Activated CD4-positive, alpha-beta T cell treated with anti-CD3 and anti-CD28 coated beads, Interleukin-2, Interleukin-6, amounts not matched to agents 100 ng/mL and 50 ng/mL, durations not matched to agents 16 hours and 8 hours (primary cell): ENCODE results near the gene RBBP4.

ENCODE experiments used
- DNase-seq: peaks from one replicate; pipeline ENCODE4 v3.0.0-alpha.2; 2020

The RBBP4 gene

GRCh38 chr1:32727876-32728275, 76.9 kb downstream of the RBBP4 start:
- DNase-seq = no peak

- DNase-seq = no peak
Observed at GRCh38 chr1:32728413-32729077, 77.5 kb downstream of the RBBP4 start.

- DNase-seq = no peak
Observed at GRCh38 chr1:32729254-32730046, 78.4 kb downstream of the RBBP4 start.

- DNase-seq = no peak
Observed at GRCh38 chr1:32733582-32734321, 82.7 kb downstream of the RBBP4 start.
